Islet precursor cell (in vitro differentiated cells): ENCODE data around the gene TMEM183A.

Experiments used
- DNase-seq: peaks from one replicate; pipeline ENCODE4 v3.0.0-alpha.2; 2018

Gene TMEM183A

GRCh38 chr1:203073469-203073868 is 66.3 kb downstream of the TMEM183A start:
- no peak for DNase-seq
